Cerebellar nuclear complex (tissue), 1 donor: ENCODE results near the gene RNF126.
A peak's percentile ranks its signal among the peaks of the same experiment; 100 is the strongest.
"Not testable (repeated sequence)": the region's sequence is repeated elsewhere in the genome, so short reads cannot be mapped to it uniquely, and the experiment has no call there.

ENCODE experiments used
- DNase-seq, 2 experiments: peaks; one replicate each; lab custom pipeline; 2025; lab: John Stamatoyannopoulos, UW

RNF126 gene

GRCh38 chr19:686589-687297, 23.7 kb upstream of the RNF126 start:
- DNase-seq = no peak

DNA sequence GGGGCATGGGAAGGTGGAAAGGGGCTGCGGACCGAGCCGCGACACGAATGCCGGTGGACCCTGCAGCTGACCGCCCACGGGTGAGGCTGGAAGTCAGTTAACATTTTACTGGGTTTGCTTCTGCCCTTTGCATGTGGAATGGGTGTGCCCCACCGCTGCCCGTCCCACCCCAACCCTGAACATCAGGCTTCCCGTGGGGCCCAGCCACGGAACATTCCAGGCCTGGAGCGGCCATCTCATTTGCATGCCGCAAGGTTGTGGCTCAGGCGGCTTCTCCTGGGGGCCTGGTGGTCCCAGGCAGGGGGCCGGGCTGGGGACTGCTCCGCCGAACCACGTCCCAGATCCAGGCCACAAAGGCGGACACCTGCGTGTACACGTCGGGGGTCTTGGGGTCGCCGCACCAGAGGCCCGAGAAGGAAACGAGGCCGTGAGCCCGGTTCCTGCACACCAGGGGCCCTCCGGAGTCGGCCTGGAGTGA, 22.5 kb upstream of the RNF126 start:
- DNase-seq = no peak

DNA sequence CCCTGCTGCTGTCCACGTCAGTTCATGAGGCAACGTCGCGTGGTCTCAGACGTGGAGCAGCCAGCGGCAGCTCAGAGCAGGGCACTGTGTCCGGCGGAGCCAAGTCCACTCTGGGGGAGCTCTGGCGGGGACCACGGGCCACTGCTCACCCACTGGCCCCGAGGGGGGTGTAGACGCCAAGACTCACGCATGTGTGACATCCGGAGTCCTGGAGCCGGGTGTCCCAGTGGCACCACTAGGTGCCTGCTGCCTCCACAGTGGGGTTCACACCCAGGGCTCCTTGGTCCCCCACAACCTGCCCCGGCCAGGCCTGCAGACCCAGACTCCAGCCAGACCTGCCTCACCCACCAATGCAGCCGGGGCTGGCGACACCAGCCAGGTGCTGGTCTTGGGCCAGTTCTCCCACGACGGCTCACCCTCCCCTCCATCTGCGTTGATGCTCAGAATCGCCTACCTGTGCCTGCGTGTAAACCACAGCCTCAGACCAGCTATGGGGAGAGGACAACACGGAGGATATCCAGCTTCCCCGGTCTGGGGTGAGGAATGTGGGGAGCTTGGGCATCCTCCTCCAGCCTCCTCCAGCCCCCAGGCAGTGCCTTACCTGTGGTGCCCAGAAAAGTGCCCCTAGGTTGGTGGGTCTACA, 19.8 kb upstream of the RNF126 start:
- DNase-seq = no peak

GRCh38 chr19:681029-682019, 18.3 kb upstream of the RNF126 start:
- DNase-seq = no peak

GRCh38 chr19:680287-681028, 17.4 kb upstream of the RNF126 start:
- peak; percentile 89 for DNase-seq

DNA sequence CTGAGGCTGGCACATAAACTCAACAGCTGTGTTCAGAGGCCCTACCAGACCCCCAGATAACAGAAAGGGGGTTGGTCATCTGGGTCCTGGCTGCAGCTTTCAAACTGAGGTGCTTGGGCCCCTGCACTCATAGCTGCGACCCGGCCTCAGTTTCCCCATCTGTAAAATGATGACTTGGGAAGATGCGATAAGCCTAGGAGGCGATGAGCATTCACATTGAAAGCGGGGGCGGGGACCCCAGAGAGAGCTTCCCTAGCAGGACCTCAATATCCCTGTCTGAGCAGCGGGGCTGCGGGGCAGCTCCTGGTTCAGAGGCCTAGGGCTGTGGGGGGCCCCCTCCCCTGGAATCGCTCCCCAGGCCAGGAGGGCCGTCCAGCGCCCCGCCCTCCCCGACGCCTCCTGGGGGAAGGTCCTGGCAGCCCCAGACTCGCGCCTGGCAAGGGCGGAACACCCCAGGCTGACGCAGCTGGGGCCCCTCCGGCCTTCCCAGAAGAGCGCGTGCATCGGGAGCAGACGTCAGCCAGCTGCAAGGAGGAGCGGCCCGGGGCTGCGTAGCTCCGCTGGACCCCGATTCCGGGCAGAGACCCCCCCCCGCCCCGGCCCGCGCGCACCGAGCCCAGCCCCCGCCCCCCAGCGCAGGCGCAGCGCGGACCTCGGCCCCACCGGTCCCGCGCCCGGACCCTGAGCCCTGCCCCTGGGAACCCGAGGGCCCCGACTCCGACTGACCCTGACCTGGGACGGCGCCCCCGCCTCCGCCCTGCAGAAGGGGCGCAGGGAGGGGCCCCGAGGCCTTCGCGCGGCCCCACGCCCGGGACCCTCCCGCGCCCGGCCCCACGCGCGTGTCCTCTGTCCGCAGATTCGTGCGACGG, 16.6 kb upstream of the RNF126 start:
- DNase-seq = no peak

- DNase-seq = no peak
Measured at GRCh38 chr19:678791-679388, 15.9 kb upstream of the RNF126 start.

- no peak for DNase-seq
Measured at GRCh38 chr19:677601-678436, 14.8 kb upstream of the RNF126 start.

DNA sequence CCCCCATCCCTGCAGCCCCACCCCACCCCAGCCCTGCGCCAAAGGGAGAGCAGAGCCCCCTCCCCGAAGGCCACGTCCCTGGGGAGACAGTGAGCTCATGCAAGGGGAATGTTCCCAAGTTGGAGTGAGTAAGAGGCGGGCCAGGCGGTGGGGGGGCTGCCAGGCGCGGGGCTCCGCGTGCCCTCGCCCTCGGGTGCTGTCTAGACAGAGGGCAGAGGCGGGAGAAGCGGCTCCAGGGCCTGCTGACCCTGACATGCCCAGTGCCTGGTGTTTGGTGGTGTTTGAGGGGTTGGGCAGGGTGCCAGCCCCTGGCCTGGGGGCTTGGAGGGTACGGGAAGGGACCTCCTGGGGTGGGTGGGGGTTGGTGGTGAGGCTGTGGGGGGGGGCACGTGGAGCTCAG, 14.2 kb upstream of the RNF126 start:
- DNase-seq = no peak

- no peak for DNase-seq
Measured at GRCh38 chr19:676339-677105, 13.5 kb upstream of the RNF126 start, which contains the start of gene FSTL3. FSTL3 (plus strand) TSS chr19:676392; CDS start chr19:676424, 32 bp downstream.

DNA sequence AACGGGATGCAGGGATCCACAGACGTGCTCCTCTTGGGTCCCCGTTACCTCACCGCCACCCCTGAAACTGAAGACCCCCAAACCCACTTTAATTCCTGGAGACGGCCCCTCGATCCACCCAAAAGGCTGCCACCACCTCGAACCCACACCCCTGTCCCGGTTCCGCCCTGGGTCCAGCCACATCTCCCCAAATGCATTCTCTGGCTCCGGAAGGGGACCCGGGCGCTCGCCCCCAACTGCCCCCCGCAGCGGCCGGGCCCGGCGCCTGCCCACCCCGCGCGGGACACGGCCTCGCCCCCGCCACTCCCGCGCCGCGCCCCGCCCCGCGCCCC, 13.0 kb upstream of the RNF126 start:
- no peak for DNase-seq

DNA sequence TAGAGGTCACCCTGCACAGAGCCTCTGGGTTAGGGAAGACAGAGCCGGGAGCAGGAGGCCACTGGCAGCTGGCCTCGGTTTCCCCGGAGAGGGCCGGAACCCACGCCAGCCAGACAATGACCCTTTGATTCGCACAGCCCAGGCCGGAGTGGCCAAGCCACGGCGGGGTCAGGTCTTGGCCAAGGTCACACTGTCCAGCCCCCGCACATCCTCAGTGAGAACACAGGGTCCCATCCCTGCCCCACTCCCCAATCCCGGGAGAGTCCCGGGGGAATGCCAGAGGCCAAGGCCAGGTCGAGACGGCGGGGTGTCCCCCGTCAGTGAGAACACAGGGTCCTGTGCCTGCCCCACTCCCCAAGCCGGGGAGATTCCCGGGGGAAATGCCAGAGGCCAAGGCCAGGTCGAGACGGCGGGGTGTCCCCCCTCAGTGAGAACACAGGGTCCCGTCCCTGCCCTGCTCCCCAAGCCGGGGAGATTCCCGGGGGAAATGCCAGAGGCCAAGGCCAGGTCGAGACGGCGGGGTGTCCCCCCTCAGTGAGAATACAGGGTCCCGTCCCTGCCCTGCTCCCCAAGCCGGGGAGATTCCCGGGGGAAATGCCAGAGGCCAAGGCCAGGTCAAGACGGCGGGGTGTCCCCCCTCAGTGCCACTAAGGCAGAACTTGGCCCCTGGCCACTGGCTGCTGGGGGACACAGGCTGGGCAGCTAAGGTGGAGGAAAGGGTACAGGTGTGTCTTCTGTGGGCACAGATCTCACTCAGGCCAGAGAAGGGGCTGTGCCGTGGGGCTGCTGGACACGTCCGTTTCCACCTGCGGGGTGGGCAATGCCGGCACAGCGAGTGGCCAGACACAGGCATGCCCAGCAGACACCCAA, 11.5 kb upstream of the RNF126 start:
- no peak for DNase-seq

DNA sequence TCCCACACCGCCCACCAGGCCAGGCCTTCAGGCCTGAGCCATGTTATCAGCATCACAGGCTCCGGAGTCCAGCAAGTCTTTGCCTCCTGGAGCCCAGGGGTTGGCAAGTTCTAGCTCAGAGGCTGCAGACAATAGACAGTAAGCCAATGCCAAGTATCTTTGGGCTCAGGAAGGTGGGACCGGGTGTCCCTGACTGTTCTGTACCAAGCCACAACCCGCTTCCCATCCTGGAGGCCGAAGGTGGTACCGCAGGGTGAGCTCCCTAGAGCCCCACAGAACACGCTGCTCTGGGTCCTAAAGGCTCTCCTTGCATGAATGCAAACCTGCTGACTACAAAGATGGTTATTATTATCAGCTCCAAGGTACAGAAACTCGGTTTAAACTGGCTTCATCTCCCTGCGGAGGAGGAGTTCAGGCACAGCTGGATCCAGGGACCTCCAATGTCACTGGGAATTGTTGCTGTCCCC, 7.6 kb upstream of the RNF126 start:
- no peak for DNase-seq

DNA sequence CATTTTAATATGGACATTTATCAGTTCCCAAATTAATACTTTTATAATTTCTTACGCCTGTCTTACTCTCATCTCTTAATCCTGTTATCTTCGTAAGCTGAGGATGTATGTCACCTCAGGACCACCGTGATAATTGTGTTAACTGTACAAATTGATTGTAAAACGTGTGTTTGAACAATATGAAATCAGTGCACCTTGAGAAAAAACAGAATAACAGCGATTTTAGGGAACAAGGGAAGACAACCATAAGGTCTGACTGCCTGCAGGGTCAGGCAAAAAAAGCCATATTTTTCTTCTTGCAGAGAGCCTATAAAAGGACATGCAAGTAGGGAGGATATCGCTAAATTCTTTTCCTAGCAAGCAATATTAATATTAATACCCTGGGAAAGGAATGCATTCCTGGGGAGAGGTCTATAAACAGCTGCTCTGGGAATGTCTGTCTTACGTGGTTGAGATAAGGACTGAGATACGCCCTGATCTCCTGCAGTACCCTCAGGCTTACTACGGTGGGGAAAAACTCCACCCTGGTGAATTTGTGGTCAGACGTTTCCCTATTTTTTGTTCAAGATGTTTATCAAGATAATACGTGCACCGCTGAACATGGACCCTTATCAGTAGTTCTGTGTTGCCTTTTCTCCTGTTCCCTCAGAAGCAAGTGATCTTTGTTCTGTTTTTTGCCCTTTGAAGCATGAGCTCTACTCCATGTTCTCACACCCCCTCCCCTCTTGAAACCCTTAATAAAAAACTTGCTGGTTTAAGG, 5.8 kb upstream of the RNF126 start:
- DNase-seq = not testable (repeated sequence)

DNA sequence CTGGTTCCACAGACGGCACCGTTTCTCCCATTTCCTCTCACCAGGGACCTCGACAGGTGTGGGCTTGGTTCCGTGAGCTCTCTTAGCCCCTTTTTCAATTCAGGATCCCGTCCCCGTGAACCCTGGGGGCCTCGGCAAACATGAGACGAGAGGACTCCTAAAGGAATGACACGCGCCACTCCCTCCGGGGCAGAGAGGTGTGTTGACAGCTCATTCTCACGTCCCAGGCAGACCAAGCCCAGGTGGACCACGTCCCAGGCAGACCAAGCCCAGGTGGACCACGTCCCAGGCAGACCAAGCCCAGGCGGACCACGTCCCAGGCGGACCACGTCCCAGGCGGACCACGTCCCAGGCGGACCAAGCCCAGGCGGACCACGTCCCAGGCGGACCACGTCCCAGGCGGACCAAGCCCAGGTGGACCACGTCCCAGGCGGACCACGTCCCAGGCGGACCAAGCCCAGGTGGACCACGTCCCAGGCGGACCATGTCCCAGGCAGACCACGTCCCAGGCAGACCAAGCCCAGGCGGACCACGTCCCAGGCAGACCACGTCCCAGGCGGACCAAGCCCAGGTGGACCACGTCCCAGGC, 4.1 kb upstream of the RNF126 start:
- not testable (repeated sequence) for DNase-seq

GRCh38 chr19:664913-665443, 2.0 kb upstream of the RNF126 start:
- peak in 1 of 2 experiments; percentile 47 for DNase-seq
